Suprapubic skin (tissue), 3 donors: Measurements from ENCODE around the gene DCXR.

ENCODE experiments used
- CTCF ChIP-seq, 2 donors: fragments of 200-600 bp in 1 of 2; fragments of 450-650 bp in 1 of 2; sonication (generic) in 1 of 2; IDR thresholded peaks; one replicate each; pipeline ENCODE4 v1.5.1; 2016 to 2019; ENCODE audit warnings: antibody characterized with exemption in 2 of 2, mild to moderate bottlenecking in 1 of 2, moderate library complexity in 1 of 2
- POLR2A ChIP-seq, 2 donors: fragments of 450-650 bp; IDR thresholded peaks; one replicate each; pipeline ENCODE4 v1.6.1; 2017; ENCODE audit warnings: antibody characterized with exemption in 2 of 2, mild to moderate bottlenecking in 2 of 2, moderate library complexity in 2 of 2

DNA sequence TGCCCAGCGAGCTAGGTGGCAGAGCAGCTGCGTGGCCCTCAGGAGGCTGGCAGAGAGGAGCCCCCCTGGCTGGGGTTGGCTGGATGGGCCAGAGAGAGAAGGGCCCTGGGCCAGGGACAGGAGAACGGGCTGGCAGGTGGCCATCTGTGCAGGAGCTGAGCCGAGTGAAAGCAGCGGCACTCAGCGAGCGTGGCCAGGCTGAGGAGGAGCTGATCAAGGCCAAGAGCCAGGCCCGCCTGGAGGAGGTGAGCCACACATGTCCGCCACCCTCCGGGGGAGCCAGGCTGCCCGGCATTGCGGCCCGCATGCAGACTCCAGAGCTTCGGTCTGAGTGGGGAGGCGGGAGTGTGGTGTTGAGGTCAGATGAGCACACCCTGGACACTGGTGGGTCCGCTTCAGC, 8.1 kb downstream of the DCXR start:
- TF ChIP-seq POLR2A (IDR thresholded peaks at IDR 0.05), result no peak
- TF ChIP-seq CTCF (IDR thresholded peaks at IDR 0.05), result no peak
